Neural cell (in vitro differentiated cells): ENCODE data around the gene CCDC61. TPM values are rescaled to one million over a fixed set of nuclear protein-coding genes. Genes with fewer than 3 reads are reported as not detected.

Source experiments
- H2AFZ ChIP-seq: fragments of 200-600, 300-800 bp; sonication (generic), shearing (Covaris generic); 2 replicates; pipeline ENCODE4 v1.6.0; 2014; ENCODE audit warnings: low read depth, mild to moderate bottlenecking, antibody characterized with exemption, low read length, moderate library complexity
- H3F3A ChIP-seq: fragments of 200-600 bp; shearing (Covaris generic); 2 replicates; pipeline ENCODE4 v1.6.1; 2016; ENCODE audit warnings: mild to moderate bottlenecking, moderate library complexity, mixed read lengths, antibody characterized with exemption, low read length; ENCODE audit not compliant: insufficient read depth, poor library complexity, severe bottlenecking
- H3K27ac ChIP-seq: fragments of 200-600, 300-800 bp; sonication (generic), shearing (Covaris generic); 2 replicates; pipeline ENCODE4 v1.5.1; 2014; ENCODE audit warnings: mild to moderate bottlenecking, low read length, moderate library complexity
- H3K27me3 ChIP-seq: fragments of 300-800, 200-600 bp; sonication (generic), shearing (Covaris generic); 2 replicates; pipeline ENCODE4 v1.6.0; 2014; ENCODE audit warnings: mild to moderate bottlenecking, low read depth, low read length, moderate library complexity; ENCODE audit not compliant: insufficient read depth
- H3K36me3 ChIP-seq: fragments of 300-800, 200-600 bp; sonication (generic), shearing (Covaris generic); 2 replicates; pipeline ENCODE4 v1.5.1; 2014; ENCODE audit warnings: mild to moderate bottlenecking, antibody characterized with exemption, low read length, moderate library complexity; ENCODE audit not compliant: insufficient read depth
- H3K4me2 ChIP-seq: fragments of 300-800, 200-600 bp; sonication (generic), shearing (Covaris generic); 2 replicates; pipeline ENCODE4 v1.6.0; 2014; ENCODE audit warnings: mild to moderate bottlenecking, low read length
- H3K4me3 ChIP-seq: fragments of 300-800, 200-600 bp; sonication (generic), shearing (Covaris generic); 2 replicates; pipeline ENCODE4 v1.5.1; 2014; ENCODE audit warnings: mild to moderate bottlenecking, low read length, moderate library complexity
- H3K79me2 ChIP-seq: fragments of 200-600 bp; shearing (Covaris generic); replicated peaks from 2 replicates; pipeline ENCODE4 v1.6.0; 2014; ENCODE audit warnings: mild to moderate bottlenecking, low read length, moderate library complexity; ENCODE audit not compliant: insufficient read depth
- H3K9ac ChIP-seq: fragments of 300-800, 200-600 bp; sonication (generic), shearing (Covaris generic); 2 replicates; pipeline ENCODE4 v1.6.1; 2016; ENCODE audit warnings: mild to moderate bottlenecking, low read length, mixed read lengths
- H3K9me2 ChIP-seq: fragments of 200-600 bp; shearing (Covaris generic); 2 replicates; pipeline ENCODE4 v1.6.1; 2016; ENCODE audit warnings: mild to moderate bottlenecking, low read length, mixed read lengths; ENCODE audit not compliant: insufficient read depth
- H3K9me3 ChIP-seq: fragments of 200-600, 300-800 bp; sonication (generic), shearing (Covaris generic); 2 replicates; pipeline ENCODE4 v1.6.1; 2016; ENCODE audit warnings: mild to moderate bottlenecking, mixed run types, low read length, moderate library complexity, mixed read lengths
- H4K20me1 ChIP-seq: fragments of 200-600 bp; shearing (Covaris generic); 2 replicates; pipeline ENCODE4 v1.6.1; 2016; ENCODE audit warnings: mild to moderate bottlenecking, mixed run types; ENCODE audit not compliant: insufficient read depth
- CTCF ChIP-seq: fragments of 450-650 bp; IDR thresholded peaks from 2 replicates; pipeline ENCODE4 v1.5.1; 2014; ENCODE audit warnings: antibody characterized with exemption, mild to moderate bottlenecking, moderate library complexity; ENCODE audit not compliant: poor library complexity, severe bottlenecking
- EP300 ChIP-seq: fragments of 450-650 bp; conservative IDR thresholded peaks from 2 replicates; pipeline ENCODE4 v1.6.1; 2014; ENCODE audit warnings: antibody characterized with exemption, mild to moderate bottlenecking, moderate library complexity; ENCODE audit not compliant: poor library complexity, severe bottlenecking
- EZH2 ChIP-seq: fragments of 200-600, 300-800 bp; shearing (Covaris generic), sonication (generic); IDR thresholded peaks from 2 replicates; pipeline ENCODE4 v1.6.1; 2014; ENCODE audit warnings: antibody characterized with exemption, low read length, borderline replicate concordance, mild to moderate bottlenecking; ENCODE audit not compliant: insufficient read depth, poor library complexity, severe bottlenecking
- MXI1 ChIP-seq: fragments of 450-650 bp; conservative IDR thresholded peaks from 2 replicates; pipeline ENCODE4 v1.6.1; 2014; ENCODE audit warnings: antibody characterized with exemption, mild to moderate bottlenecking; ENCODE audit not compliant: poor library complexity, severe bottlenecking
- POLR2AphosphoS5 ChIP-seq: IDR thresholded peaks from 2 replicates; pipeline ENCODE4 v1.6.1; 2012
- RAD21 ChIP-seq: fragments of 450-650 bp; conservative IDR thresholded peaks from 2 replicates; pipeline ENCODE4 v1.6.1; 2014; ENCODE audit warnings: antibody characterized with exemption, mild to moderate bottlenecking, moderate library complexity
- SMC3 ChIP-seq: fragments of 450-650 bp; conservative IDR thresholded peaks from 2 replicates; pipeline ENCODE4 v1.6.1; 2014; ENCODE audit warnings: antibody characterized with exemption, mild to moderate bottlenecking, moderate library complexity; ENCODE audit not compliant: poor library complexity
- TAF1 ChIP-seq: IDR thresholded peaks from 2 replicates; pipeline ENCODE4 v1.6.1; 2012; ENCODE audit warnings: low read depth
- polyA plus RNA-seq: library from polyadenylated mRNA; depleted of rRNA; stranded (reverse); fragments of >200 nt; gene quantifications from 2 replicates; pipeline ENCODE4 v1.2.3, GENCODE V29; 2014
- TF ChIP-seq, protein P1 (sequence below): IDR thresholded peaks from 2 replicates; pipeline ENCODE4 v1.6.1; 2012; ENCODE audit warnings: borderline replicate concordance

The CCDC61 gene
- polyA plus RNA-seq, 1 donor from 2014 or later, result 0.82 TPM

DNA sequence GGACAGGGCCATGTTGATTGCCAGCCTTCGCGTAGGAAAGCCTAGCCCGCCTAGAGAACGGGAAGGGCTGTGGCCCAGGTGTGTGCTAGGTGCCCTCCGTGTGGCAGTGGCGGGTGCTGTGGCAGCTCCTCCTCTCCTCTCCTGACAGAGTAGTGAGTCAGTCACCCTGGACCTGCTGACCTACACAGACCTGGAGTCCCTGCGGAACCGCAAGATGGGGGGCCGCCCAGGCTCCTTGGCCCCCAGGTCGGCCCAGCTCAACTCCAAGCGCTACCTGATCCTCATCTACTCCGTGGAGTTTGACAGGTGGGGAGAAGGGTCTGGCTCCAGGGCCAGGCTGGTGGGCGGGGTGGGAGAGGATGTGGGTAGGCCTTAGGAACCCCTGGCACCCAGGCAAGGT, 11.1 kb downstream of the CCDC61 start:
- H3K27ac ChIP-seq, result no peak overlapping the region
- no peaks in the 10 kb centered on the region for H3K36me3 ChIP-seq
- H3K27me3 ChIP-seq, result no peaks in the 10 kb centered on the region
- no peaks in the 10 kb centered on the region for H3F3A ChIP-seq
- peaks cover 2% of the 10 kb centered on the region for H3K79me2 ChIP-seq
- H3K9me2 ChIP-seq, result no peaks in the 10 kb centered on the region
- H3K4me2 ChIP-seq, result no peak overlapping the region
- no peaks in the 10 kb centered on the region for H4K20me1 ChIP-seq
- H3K4me3 ChIP-seq, result no peak overlapping the region
- no peak overlapping the region for H3K9ac ChIP-seq
- TF ChIP-seq EZH2, result no peak
- no peak for TF ChIP-seq EP300
- TF ChIP-seq TAF1, result no peak
- TF ChIP-seq RAD21, result no peak
- TF ChIP-seq CTCF, result no peak
- H3K9me3 ChIP-seq, result no peaks in the 10 kb centered on the region
- H2AFZ ChIP-seq, result no peak overlapping the region

DNA sequence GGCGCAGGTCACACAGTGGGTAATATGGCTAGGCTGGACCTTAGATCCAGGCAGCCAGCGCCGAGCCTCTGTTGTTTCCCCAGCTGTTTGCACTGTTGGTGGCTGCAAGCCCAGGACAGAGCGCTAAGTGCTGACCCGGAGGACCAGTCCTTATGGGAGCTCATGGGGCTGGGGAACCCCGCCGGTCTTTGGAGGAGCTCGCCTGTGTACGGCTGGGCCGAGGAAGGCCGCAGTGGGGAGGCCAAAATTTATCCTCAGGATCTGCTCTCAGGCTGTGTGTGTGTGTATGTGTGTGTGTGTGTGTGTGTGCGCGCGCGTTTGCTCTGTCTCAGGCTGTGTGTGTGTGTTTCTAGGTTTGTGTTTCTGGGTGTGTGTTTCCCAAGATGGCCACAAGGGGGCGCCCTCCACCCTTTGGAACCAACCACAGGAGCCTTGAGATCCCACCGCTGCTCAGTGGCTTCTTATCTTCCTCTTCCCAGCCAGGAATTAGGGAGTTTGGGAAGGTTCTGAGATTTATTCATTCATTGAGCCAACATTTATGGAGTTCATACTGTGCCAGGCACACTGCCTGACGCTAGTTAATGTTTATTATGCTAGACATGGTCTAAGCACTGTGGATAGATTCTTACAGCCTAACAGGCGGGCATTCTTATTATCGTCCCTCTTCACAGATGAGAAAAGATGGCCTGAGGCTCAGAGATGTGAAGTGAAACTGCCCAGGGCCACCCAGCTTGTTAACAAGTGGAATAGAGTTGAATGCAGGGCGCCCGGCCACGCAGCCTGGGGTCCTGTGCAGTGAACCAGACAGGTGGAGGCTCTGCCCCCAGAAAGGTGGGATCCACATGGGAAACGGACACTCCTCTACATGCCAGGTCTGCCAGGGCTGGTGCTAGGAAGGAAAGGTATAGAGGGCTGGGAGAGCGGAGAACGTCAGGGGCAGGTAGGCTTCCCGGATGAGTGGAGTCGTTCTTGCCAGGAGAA, 14.6 kb downstream of the CCDC61 start:
- no peaks in the 10 kb centered on the region for H4K20me1 ChIP-seq
- H3K79me2 ChIP-seq, result no peaks in the 10 kb centered on the region
- TF ChIP-seq MXI1 (peak; percentile 20), CTCF (peak; percentile 89), TAF1 (no peak), SMC3 (peak; percentile 87), POLR2AphosphoS5 (no peak), RAD21 (peak; percentile 73), EP300 (no peak), EZH2 (no peak)
- TF ChIP-seq, protein P1, sequence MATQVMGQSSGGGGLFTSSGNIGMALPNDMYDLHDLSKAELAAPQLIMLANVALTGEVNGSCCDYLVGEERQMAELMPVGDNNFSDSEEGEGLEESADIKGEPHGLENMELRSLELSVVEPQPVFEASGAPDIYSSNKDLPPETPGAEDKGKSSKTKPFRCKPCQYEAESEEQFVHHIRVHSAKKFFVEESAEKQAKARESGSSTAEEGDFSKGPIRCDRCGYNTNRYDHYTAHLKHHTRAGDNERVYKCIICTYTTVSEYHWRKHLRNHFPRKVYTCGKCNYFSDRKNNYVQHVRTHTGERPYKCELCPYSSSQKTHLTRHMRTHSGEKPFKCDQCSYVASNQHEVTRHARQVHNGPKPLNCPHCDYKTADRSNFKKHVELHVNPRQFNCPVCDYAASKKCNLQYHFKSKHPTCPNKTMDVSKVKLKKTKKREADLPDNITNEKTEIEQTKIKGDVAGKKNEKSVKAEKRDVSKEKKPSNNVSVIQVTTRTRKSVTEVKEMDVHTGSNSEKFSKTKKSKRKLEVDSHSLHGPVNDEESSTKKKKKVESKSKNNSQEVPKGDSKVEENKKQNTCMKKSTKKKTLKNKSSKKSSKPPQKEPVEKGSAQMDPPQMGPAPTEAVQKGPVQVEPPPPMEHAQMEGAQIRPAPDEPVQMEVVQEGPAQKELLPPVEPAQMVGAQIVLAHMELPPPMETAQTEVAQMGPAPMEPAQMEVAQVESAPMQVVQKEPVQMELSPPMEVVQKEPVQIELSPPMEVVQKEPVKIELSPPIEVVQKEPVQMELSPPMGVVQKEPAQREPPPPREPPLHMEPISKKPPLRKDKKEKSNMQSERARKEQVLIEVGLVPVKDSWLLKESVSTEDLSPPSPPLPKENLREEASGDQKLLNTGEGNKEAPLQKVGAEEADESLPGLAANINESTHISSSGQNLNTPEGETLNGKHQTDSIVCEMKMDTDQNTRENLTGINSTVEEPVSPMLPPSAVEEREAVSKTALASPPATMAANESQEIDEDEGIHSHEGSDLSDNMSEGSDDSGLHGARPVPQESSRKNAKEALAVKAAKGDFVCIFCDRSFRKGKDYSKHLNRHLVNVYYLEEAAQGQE, result peak; percentile 54
- no peak overlapping the region for H2AFZ ChIP-seq
- H3K9me3 ChIP-seq, result no peaks in the 10 kb centered on the region
- no peaks in the 10 kb centered on the region for H3K9me2 ChIP-seq
- H3K27me3 ChIP-seq, result peaks cover 4% of the 10 kb centered on the region
- H3K9ac ChIP-seq, result no peak overlapping the region
- no peaks in the 10 kb centered on the region for H3F3A ChIP-seq
- no peak overlapping the region for H3K4me3 ChIP-seq
- H3K36me3 ChIP-seq, result no peaks in the 10 kb centered on the region
- H3K4me2 ChIP-seq, result no peak overlapping the region
- no peak overlapping the region for H3K27ac ChIP-seq
